MM.1S (cell line): ENCODE data around the gene PAM16.

Experiments
- DNase-seq: peaks from one replicate; pipeline ENCODE4 v3.0.0-alpha.2; 2015
- H2AFZ ChIP-seq: fragments of 300-600 bp; sonication (generic); 2 replicates; pipeline ENCODE4 v1.6.0; 2016; ENCODE audit warnings: antibody characterized with exemption, low read length
- H3F3A ChIP-seq: fragments of 300-600 bp; sonication (generic); 2 replicates; pipeline ENCODE4 v1.6.1; 2016; ENCODE audit warnings: mild to moderate bottlenecking, antibody characterized with exemption, low read length, moderate library complexity, mixed read lengths; ENCODE audit not compliant: insufficient read depth
- H3K27ac ChIP-seq: fragments of 300-600 bp; sonication (generic); 2 replicates; pipeline ENCODE4 v1.5.1; 2016; ENCODE audit warnings: mild to moderate bottlenecking, low read length
- H3K27me3 ChIP-seq: fragments of 300-600 bp; sonication (generic); replicated peaks from 2 replicates; pipeline ENCODE4 v1.6.0; 2016; ENCODE audit warnings: low read length; ENCODE audit not compliant: insufficient read depth
- H3K36me3 ChIP-seq: fragments of 300-600 bp; sonication (generic); replicated peaks from 2 replicates; pipeline ENCODE4 v1.6.1; 2016; ENCODE audit warnings: mild to moderate bottlenecking, low read length, mixed read lengths; ENCODE audit not compliant: insufficient read depth
- H3K4me1 ChIP-seq: fragments of 300-600 bp; sonication (generic); 2 replicates; pipeline ENCODE4 v1.6.1; 2016; ENCODE audit warnings: low read length, mixed read lengths
- H3K4me2 ChIP-seq: fragments of 300-600 bp; sonication (generic); 2 replicates; pipeline ENCODE4 v1.6.0; 2016; ENCODE audit warnings: low read depth, low read length
- H3K4me3 ChIP-seq: fragments of 300-600 bp; sonication (generic); 2 replicates; pipeline ENCODE4 v1.5.1; 2016; ENCODE audit warnings: low read length, mixed read lengths
- H3K79me2 ChIP-seq: fragments of 300-600 bp; sonication (generic); 2 replicates; pipeline ENCODE4 v1.6.1; 2016; ENCODE audit warnings: mixed run types, low read length, mixed read lengths
- H3K9ac ChIP-seq: fragments of 300-600 bp; sonication (generic); 2 replicates; pipeline ENCODE4 v1.6.1; 2016; ENCODE audit warnings: low read length, mixed read lengths
- H3K9me2 ChIP-seq: fragments of 300-600 bp; sonication (generic); replicated peaks from 2 replicates; pipeline ENCODE4 v1.6.1; 2016; ENCODE audit warnings: mild to moderate bottlenecking, low read length, mixed read lengths; ENCODE audit not compliant: insufficient read depth
- H3K9me3 ChIP-seq: fragments of 300-600 bp; sonication (generic); replicated peaks from 2 replicates; pipeline ENCODE4 v1.6.1; 2016; ENCODE audit warnings: mild to moderate bottlenecking, low read length, mixed read lengths; ENCODE audit not compliant: insufficient read depth
- H4K20me1 ChIP-seq: fragments of 300-600 bp; sonication (generic); 2 replicates; pipeline ENCODE4 v1.6.1; 2016; ENCODE audit warnings: mild to moderate bottlenecking, low read length, moderate library complexity, mixed read lengths; ENCODE audit not compliant: insufficient read depth
- EZH2 ChIP-seq: fragments of 300-600 bp; sonication (generic); optimal IDR thresholded peaks from 2 replicates; pipeline ENCODE3; 2017; ENCODE audit warnings: low read depth, mild to moderate bottlenecking, antibody characterized with exemption, low read length, mixed read lengths
- EZH2phosphoT487 ChIP-seq: fragments of 300-600 bp; sonication (generic); IDR thresholded peaks from 2 replicates; pipeline ENCODE4 v1.6.1; 2018; ENCODE audit warnings: antibody characterized with exemption, low read length
- TF ChIP-seq, protein P1 (sequence below): fragments of 300-600 bp; sonication (generic); IDR thresholded peaks from 2 replicates; pipeline ENCODE4 v1.5.1; 2016; ENCODE audit warnings: antibody characterized with exemption, low read length, mixed read lengths

The PAM16 gene

DNA sequence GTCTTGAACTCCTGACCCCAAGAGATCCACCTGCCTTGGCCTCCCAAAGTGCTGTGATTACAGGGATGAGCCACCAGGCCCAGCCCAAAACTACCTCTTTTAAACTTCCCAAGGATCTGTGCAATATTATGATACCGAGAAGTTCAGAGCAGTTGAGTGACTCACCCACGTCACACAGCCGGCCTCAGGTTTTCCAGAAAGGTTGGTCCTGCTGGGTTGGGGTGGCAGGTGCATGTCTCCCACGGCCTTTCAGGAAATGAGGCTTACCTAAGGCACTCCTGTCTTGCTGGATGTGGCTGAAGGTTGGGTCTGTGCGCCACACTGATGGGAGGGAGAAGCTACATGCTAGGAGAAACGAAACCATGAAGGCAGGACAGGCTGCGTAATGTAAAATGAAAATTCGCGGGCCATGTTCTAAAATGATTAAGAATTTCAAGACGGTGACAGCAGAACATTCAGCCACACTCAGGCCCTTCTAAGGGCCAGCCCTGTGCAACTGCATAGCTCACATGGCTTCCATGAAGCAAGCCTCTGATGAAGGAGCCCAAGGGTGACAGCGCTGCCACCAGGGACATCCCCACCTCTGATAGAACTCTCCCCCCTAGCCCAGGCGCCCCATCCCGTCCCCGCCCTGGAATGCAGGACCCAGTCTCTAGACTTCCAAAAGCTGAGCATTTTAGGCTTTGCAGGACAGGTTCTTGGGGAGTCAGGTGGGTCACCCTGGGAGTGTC is 41.9 kb downstream of the PAM16 start:
- no peak overlapping the region for H3K4me2 ChIP-seq
- no peak overlapping the region for H3K9ac ChIP-seq
- H3K9me2 ChIP-seq: no peaks in the 10 kb centered on the region
- H3F3A ChIP-seq: peaks cover 20% of the 10 kb centered on the region
- TF ChIP-seq, protein P1, sequence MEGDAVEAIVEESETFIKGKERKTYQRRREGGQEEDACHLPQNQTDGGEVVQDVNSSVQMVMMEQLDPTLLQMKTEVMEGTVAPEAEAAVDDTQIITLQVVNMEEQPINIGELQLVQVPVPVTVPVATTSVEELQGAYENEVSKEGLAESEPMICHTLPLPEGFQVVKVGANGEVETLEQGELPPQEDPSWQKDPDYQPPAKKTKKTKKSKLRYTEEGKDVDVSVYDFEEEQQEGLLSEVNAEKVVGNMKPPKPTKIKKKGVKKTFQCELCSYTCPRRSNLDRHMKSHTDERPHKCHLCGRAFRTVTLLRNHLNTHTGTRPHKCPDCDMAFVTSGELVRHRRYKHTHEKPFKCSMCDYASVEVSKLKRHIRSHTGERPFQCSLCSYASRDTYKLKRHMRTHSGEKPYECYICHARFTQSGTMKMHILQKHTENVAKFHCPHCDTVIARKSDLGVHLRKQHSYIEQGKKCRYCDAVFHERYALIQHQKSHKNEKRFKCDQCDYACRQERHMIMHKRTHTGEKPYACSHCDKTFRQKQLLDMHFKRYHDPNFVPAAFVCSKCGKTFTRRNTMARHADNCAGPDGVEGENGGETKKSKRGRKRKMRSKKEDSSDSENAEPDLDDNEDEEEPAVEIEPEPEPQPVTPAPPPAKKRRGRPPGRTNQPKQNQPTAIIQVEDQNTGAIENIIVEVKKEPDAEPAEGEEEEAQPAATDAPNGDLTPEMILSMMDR: no peak
- no peak for TF ChIP-seq EZH2phosphoT487
- TF ChIP-seq EZH2: no peak
- H3K27ac ChIP-seq: no peak overlapping the region
- H3K9me3 ChIP-seq: no peaks in the 10 kb centered on the region
- H4K20me1 ChIP-seq: no peaks in the 10 kb centered on the region
- peaks cover 10% of the 10 kb centered on the region for H3K27me3 ChIP-seq
- peaks cover 7% of the 10 kb centered on the region; the same call in 1 of the 2 replicates for H3K79me2 ChIP-seq
- H3K36me3 ChIP-seq: no peaks in the 10 kb centered on the region
- H3K4me1 ChIP-seq: peaks cover 13% of the 10 kb centered on the region
- DNase-seq: no peak
- H2AFZ ChIP-seq: no peak overlapping the region
- no peak overlapping the region for H3K4me3 ChIP-seq

DNA sequence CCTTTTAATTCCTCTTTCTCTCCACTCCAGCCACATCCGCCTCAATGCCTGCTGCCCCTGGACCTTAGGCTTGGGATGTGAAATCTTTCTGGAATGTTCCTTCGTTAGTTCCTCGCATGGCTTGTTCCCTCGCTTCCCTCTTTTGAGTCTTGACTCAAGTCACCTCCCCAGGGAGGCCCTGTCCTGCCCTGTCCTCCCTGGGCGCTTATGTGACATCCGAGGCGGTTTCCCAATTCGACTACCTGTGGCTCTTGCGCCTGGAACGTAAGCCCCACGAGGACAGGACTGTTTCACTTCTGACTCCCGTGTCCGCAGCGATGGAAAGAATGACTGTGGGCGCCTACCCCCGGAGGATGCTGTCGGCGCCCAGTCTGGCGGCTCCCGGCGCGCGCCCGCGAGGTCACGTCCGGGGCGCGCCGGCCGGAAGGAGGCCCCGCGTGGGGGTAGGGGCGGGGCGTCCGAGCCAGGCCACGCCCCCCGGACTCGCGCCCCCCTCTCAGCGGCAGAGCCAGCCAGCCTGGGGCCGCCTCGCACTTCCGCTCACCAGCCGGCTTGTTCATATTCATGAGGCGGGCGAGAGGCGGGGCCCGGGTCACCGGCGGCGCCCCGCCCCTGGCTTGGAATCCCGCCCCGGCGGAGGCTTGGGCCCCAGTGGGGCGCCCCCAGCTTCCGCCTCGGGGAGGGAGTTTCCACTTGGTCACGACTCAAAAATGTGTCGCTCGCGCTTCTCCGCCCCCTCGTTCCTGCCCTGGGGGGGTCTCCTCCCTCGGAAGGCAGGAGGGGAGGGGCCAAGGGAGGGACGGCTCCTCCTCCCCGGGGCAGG is 43.7 kb downstream of the PAM16 start:
- Histone ChIP-seq H3K4me2 (peak overlapping the region; percentile 93), H3F3A (peaks cover 20% of the 10 kb centered on the region), H3K9me2 (no peaks in the 10 kb centered on the region), H3K36me3 (no peaks in the 10 kb centered on the region), H3K4me3 (peak overlapping the region; percentile 92), H3K27ac (peak overlapping the region; percentile 71), H3K9ac (peak overlapping the region; percentile 78), H3K9me3 (no peaks in the 10 kb centered on the region), H3K27me3 (no peaks in the 10 kb centered on the region), H3K79me2 (peaks cover 7% of the 10 kb centered on the region; the same call in 1 of the 2 replicates), H4K20me1 (no peaks in the 10 kb centered on the region), H2AFZ (peak overlapping the region; percentile 77), H3K4me1 (peaks cover 13% of the 10 kb centered on the region)
- TF ChIP-seq EZH2phosphoT487 (no peak), EZH2 (no peak)
- TF ChIP-seq, protein P1: no peak
- peak; percentile 97 for DNase-seq

DNA sequence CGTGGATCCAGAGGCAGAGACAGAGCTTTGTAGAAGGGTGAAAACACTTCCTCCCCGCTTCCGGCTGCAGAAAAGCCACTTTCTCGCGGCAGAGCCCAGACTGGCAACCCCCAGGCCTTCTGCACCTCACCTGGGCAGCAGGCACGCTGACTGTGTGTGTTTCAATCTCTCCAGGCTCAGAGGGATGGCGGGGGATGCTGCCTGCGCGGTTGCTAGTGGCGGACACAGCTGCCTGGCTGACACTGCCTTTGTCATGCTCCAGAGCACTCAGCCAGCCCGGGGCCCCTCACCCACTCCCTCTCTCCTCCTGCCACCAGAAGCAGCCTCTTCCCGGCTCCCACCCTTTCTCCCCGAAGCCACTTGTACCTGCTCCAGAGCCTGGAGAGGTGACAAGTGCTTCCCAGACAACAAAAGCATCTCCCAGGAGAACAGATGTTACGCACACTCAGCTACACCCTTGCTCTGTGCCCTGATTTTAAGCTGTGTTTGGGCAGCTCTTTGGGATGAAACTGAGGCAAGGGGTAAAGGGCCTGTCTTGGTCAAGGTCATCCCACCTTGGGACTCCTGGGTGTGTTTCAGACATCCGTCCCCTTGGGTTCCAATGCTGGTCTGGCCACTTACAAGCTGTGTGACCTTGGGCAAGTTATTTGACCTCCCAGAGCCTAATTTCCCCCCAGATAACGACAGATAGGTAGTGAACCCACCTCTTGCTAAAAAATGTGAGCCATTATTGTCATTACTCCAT is 44.5 kb downstream of the PAM16 start:
- no peaks in the 10 kb centered on the region for H3K9me2 ChIP-seq
- DNase-seq: peak; percentile 76
- no peaks in the 10 kb centered on the region for H4K20me1 ChIP-seq
- H3K4me2 ChIP-seq: peak overlapping the region; percentile 93
- peak overlapping the region; percentile 71 for H3K27ac ChIP-seq
- H3K27me3 ChIP-seq: no peaks in the 10 kb centered on the region
- H3K9ac ChIP-seq: peak overlapping the region; percentile 78
- peaks cover 20% of the 10 kb centered on the region for H3F3A ChIP-seq
- H2AFZ ChIP-seq: peak overlapping the region; percentile 77
- H3K9me3 ChIP-seq: no peaks in the 10 kb centered on the region
- H3K4me1 ChIP-seq: peaks cover 13% of the 10 kb centered on the region
- peak overlapping the region; percentile 92 for H3K4me3 ChIP-seq
- H3K79me2 ChIP-seq: peaks cover 7% of the 10 kb centered on the region; the same call in 1 of the 2 replicates
- TF ChIP-seq, protein P1: no peak
- no peak for TF ChIP-seq EZH2
- TF ChIP-seq EZH2phosphoT487: no peak
- H3K36me3 ChIP-seq: no peaks in the 10 kb centered on the region
